ENCODE results near the gene KRTAP12-3.

DNA sequence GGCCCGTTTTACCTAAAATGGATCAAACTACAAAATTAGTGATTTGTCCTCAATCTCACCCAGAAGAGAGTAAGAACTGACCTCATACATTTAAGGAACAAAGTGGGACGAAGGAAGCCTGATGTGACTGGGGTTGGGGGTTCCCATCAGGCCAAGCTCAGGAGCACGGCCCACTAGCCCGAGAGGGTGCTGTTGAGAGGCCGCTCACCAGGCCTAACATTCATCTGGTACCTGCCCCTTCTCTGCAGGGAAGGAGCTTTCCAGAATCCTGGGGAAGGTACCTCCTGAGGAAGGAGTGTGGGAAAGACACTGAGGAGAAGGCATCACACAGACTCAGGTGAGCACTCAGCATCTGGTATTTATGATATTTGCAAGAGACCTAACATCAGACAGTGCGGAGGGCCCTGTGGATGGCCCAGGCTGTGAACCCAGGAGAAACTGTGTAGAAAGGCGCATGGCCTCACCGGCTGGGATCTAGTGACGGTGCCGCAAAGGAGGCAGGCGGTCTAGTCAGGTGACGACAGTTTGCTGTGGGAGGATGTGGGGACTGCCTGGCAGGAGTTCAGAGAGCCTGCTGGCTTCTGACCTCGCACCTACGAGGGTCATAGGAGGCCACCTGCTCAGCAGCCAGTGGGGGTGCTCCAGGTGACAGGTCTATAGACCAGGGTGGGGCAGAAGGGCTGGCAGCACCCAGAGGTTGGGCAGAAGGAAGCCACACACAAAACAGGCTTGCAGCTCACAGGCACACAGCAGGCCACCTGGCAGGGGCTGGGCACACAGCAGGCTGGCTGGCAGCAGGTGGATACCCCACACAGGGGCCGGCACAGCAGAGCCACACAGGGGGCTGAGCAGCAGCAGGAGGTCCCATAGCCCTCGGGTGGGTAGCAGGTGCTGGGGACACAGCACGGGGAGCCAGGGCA lies 3.8 kb upstream of the KRTAP12-3 start:
- TF ChIP-seq EP300 (IDR thresholded peaks at IDR 0.05; ENCODE audit: borderline replicate concordance): no peak
- no peak for TF ChIP-seq EGR1 (IDR thresholded peaks at IDR 0.05)
- TF ChIP-seq, protein P1, sequence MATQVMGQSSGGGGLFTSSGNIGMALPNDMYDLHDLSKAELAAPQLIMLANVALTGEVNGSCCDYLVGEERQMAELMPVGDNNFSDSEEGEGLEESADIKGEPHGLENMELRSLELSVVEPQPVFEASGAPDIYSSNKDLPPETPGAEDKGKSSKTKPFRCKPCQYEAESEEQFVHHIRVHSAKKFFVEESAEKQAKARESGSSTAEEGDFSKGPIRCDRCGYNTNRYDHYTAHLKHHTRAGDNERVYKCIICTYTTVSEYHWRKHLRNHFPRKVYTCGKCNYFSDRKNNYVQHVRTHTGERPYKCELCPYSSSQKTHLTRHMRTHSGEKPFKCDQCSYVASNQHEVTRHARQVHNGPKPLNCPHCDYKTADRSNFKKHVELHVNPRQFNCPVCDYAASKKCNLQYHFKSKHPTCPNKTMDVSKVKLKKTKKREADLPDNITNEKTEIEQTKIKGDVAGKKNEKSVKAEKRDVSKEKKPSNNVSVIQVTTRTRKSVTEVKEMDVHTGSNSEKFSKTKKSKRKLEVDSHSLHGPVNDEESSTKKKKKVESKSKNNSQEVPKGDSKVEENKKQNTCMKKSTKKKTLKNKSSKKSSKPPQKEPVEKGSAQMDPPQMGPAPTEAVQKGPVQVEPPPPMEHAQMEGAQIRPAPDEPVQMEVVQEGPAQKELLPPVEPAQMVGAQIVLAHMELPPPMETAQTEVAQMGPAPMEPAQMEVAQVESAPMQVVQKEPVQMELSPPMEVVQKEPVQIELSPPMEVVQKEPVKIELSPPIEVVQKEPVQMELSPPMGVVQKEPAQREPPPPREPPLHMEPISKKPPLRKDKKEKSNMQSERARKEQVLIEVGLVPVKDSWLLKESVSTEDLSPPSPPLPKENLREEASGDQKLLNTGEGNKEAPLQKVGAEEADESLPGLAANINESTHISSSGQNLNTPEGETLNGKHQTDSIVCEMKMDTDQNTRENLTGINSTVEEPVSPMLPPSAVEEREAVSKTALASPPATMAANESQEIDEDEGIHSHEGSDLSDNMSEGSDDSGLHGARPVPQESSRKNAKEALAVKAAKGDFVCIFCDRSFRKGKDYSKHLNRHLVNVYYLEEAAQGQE (IDR thresholded peaks at IDR 0.05; ENCODE audit: low read depth): no peak

Measured in Ishikawa (cell line).